Activated B cell treated with CpG ODN at 0.5 μM for 24 hours (primary cell): Measurements from ENCODE around the gene MYDGF. TPM values are rescaled to one million over a fixed set of nuclear protein-coding genes. Genes with fewer than 3 reads are reported as not detected.

ENCODE experiments used
- ATAC-seq: fragments of 200-7000 bp; cut with Tn5 transposase; one replicate; pipeline ENCODE4 v1.10.0; 2021; ENCODE audit warnings: low read depth, mild to moderate bottlenecking, moderate library complexity
- CTCF ChIA-PET: fragments of 350-600 bp; sonication (Branson Sonifier 250); formaldehyde crosslinking; loops from one replicate; lab custom pipeline; 2021; ENCODE audit warnings: antibody characterized with exemption; lab: Charles Lee
- POLR2A ChIA-PET: fragments of 350-600 bp; sonication (Branson Sonifier 250); formaldehyde crosslinking; loops from one replicate; lab custom pipeline; 2021; ENCODE audit warnings: antibody characterized with exemption; lab: Charles Lee
- DNase-seq: peaks from one replicate; pipeline ENCODE4 v3.0.0; 2022
- H3K27ac Mint-ChIP-seq: one replicate; pipeline ENCODE4 v1.8.0; 2020; ENCODE audit warnings: mixed read lengths
- H3K27me3 Mint-ChIP-seq: one replicate; pipeline ENCODE4 v1.8.0; 2021; ENCODE audit warnings: mixed read lengths
- H3K36me3 Mint-ChIP-seq: one replicate; pipeline ENCODE4 v1.8.0; 2021; ENCODE audit warnings: low read depth, mixed read lengths
- H3K4me1 Mint-ChIP-seq: one replicate; pipeline ENCODE4 v1.8.0; 2021; ENCODE audit warnings: mixed read lengths
- H3K4me3 Mint-ChIP-seq: one replicate; pipeline ENCODE4 v1.8.0; 2020; ENCODE audit warnings: mild to moderate bottlenecking, mixed read lengths
- H3K9me3 Mint-ChIP-seq: one replicate; pipeline ENCODE4 v1.8.0; 2020; ENCODE audit warnings: mixed read lengths
- intact Hi-C: fragments of 100-400 bp; cut with micrococcal nuclease; formaldehyde crosslinking; loops from one replicate; pipeline ENCODE4 v1.15.1; 2024
- total RNA-seq: library from RNA; stranded (reverse); gene quantifications from 2 replicates; pipeline ENCODE4 v1.2.3, GENCODE V29; 2022
- TF ChIP-seq, protein P1 (sequence below): fragments of 200-600 bp; IDR thresholded peaks from one replicate; pipeline ENCODE4 v1.8.0; 2022; ENCODE audit warnings: antibody characterized with exemption, mild to moderate bottlenecking

Gene MYDGF
- total RNA-seq, 1 donor from 2014 or later, result 30.9 TPM

DNA sequence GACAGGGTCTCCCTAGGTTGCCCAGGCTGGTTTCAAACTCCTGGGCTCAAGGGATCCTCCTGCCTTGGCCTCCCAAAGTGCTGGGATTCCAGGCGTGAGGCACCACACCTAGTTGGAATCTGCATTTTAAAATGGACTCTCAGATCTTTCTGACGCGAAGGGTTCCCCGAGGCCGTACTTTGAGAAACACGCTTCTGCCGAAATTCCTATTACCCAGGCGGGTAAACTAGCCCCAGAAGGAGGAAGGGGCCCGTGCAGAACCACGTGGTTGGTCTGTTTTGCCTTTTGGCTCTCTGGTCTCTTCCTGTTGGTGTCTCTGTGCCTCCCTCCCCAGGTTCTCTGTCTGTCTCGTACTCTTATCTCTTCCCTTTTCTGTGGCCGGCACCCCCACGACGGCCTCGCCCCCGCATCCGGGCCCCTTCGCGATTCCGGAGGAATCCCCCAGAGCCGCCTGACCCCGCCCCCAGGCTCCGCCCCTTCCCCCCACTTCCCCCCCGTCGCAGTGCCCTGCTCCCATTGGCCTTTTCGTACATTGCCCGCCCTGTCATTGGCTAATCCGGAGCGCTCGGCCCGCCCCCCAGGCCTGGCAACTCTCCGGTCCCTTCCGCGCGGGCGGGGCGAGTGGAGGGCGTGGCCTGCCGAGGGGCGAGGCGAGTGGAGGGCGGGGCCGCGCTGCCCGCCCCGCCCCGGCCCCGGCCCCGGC is 31.2 kb downstream of the MYDGF start, which contains the start of gene TNFAIP8L1:
TNFAIP8L1 (plus strand) TSS at position 689 of the 703 bp plus-strand sequence. CDS start 12,354 bp downstream, outside the sequence.
- ChIA-PET CTCF (interaction anchor here (3.2 kb wide), 1 partner anchor 50 kb away, joined by 12 read pairs; no protein-coding TSS in a partner anchor), POLR2A (no interaction called here)
- H3K4me3 Mint-ChIP-seq, result peak within 1 kb of the TSS; percentile 99
- DNase-seq, result peak; percentile 99
- no peaks in the 10 kb centered on the region for H3K36me3 Mint-ChIP-seq
- no peaks in the 10 kb centered on the region for H3K9me3 Mint-ChIP-seq
- intact Hi-C loops, result loop anchor here (1.0 to 5.0 kb wide), 6 partner anchors 31 to 1692 kb away; partner anchors contain the start of genes CHAF1A, DPP9, FEM1A and HDGFL2
- peaks cover 44% of the 10 kb centered on the region for H3K4me1 Mint-ChIP-seq
- H3K27me3 Mint-ChIP-seq, result no peaks in the 10 kb centered on the region
- peak; percentile 92 for ATAC-seq
- TF ChIP-seq, protein P1, sequence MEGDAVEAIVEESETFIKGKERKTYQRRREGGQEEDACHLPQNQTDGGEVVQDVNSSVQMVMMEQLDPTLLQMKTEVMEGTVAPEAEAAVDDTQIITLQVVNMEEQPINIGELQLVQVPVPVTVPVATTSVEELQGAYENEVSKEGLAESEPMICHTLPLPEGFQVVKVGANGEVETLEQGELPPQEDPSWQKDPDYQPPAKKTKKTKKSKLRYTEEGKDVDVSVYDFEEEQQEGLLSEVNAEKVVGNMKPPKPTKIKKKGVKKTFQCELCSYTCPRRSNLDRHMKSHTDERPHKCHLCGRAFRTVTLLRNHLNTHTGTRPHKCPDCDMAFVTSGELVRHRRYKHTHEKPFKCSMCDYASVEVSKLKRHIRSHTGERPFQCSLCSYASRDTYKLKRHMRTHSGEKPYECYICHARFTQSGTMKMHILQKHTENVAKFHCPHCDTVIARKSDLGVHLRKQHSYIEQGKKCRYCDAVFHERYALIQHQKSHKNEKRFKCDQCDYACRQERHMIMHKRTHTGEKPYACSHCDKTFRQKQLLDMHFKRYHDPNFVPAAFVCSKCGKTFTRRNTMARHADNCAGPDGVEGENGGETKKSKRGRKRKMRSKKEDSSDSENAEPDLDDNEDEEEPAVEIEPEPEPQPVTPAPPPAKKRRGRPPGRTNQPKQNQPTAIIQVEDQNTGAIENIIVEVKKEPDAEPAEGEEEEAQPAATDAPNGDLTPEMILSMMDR, result no peak
- H3K27ac Mint-ChIP-seq, result peak within 1 kb of the TSS; percentile 97

DNA sequence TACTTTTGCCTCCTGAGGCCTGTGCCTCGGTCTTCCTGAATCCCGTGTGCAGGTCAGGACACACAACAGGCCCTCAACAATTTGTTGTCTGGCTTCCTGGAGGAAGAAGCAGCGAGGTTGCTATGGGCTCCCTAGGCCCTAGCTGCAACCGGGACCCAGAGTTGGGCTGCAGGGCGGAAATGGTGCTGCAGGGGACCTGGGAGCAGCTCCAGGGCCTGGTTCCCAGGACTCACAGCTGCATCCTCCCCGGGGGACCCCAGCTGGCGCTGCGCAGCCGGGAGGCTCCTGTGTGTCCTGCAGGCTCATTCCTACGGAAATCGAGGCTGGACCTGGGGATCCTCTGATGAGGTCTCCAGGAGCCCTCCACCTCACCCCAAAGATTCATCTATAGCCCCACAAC is 31.8 kb downstream of the MYDGF start:
- intact Hi-C loops, result loop anchor here (2.0 to 5.0 kb wide), 3 partner anchors 166 to 1691 kb away; partner anchors contain the start of genes CHAF1A, HDGFL2 and SH3GL1
- POLR2A ChIA-PET, result no interaction called here

DNA sequence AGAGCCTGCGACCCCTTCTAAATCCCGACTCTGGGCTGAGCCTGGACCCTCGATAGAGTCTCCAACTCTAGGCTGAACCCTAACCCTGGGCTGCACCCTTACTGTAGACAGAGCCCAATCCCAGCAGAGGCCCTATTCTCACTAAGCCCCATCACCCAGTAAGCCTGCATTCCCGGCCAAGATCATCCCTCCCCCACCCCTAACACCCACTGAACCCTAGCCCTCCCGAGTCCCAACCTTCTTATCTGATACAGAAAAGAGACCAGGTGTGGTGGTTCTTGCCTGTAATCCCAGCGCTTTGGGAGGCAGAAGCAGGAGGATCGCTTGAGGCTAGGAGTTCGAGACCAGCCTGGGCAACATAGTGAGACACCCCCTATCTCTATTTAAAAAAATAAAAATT is 33.4 kb downstream of the MYDGF start:
- TF ChIP-seq, protein P1, result no peak
- no peak for ATAC-seq
- H3K4me3 Mint-ChIP-seq, result no peak overlapping the region
- H3K36me3 Mint-ChIP-seq, result no peaks in the 10 kb centered on the region
- POLR2A ChIA-PET, result no interaction called here
- no peak overlapping the region for H3K27ac Mint-ChIP-seq
- intact Hi-C loops, result loop anchor here (1.0 to 5.0 kb wide), 8 partner anchors 47 to 1689 kb away; partner anchors contain the start of genes CHAF1A and SH3GL1
- CTCF ChIA-PET, result interaction anchor here (0.6 to 3.2 kb wide), 16 partner anchors 9 to 312 kb away, joined by 3 to 28 read pairs (median 6); partner anchors contain the start of gene SEMA6B
- H3K9me3 Mint-ChIP-seq, result no peaks in the 10 kb centered on the region
- H3K4me1 Mint-ChIP-seq, result peaks cover 41% of the 10 kb centered on the region
- H3K27me3 Mint-ChIP-seq, result peaks cover 5% of the 10 kb centered on the region
- DNase-seq, result no peak

More for the DNA sequence above, 31.8 kb downstream of the MYDGF start:
- ATAC-seq, result no peak
- peaks cover under 1% of the 10 kb centered on the region for H3K27me3 Mint-ChIP-seq
- peaks cover 45% of the 10 kb centered on the region for H3K4me1 Mint-ChIP-seq
- no peaks in the 10 kb centered on the region for H3K9me3 Mint-ChIP-seq
- CTCF ChIA-PET, result interaction anchor here (2.9 to 3.2 kb wide), 2 partner anchors 49 to 69 kb away, joined by 12 to 17 read pairs; no protein-coding TSS in a partner anchor
- TF ChIP-seq, protein P1, result no peak
- peak overlapping the region; percentile 97 for H3K27ac Mint-ChIP-seq
- H3K4me3 Mint-ChIP-seq, result no peak overlapping the region
- H3K36me3 Mint-ChIP-seq, result no peaks in the 10 kb centered on the region
- DNase-seq, result no peak

DNA sequence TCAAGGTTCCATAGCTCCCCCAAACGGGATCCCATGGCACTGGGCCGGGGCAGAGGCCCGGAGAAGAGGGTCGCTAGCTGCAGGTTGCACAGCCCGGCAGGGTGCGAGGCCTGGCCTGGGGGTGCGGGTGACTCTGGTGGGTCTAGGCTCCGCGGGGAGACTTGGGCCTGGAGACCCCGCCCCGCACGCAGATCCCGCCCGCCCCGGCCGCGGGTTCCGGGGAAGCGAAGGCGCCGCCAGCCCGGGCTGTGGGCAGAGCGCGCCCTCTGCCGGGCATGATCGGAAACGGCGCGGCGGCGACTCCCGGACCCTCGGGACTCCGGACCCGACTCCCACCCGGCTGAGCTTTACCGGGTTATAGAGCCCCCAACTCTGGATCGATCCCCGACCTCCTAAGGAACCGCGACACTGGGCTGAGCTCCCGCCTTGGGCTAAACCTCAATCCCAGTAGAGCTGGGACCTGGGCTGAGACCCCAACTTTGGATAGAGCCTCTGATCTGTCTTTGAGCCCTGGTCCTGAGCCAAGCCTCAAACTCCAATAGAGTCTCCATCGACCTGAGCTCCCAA is 33.9 kb downstream of the MYDGF start:
- no peaks in the 10 kb centered on the region for H3K9me3 Mint-ChIP-seq
- no peak overlapping the region for H3K27ac Mint-ChIP-seq
- ATAC-seq, result peak; percentile 19
- peaks cover 37% of the 10 kb centered on the region for H3K4me1 Mint-ChIP-seq
- peak; percentile 87 for DNase-seq
- no peaks in the 10 kb centered on the region for H3K36me3 Mint-ChIP-seq
- intact Hi-C loops, result loop anchor here (1.0 to 5.0 kb wide), 8 partner anchors 47 to 1689 kb away; partner anchors contain the start of genes CHAF1A and SH3GL1
- peak overlapping the region; percentile 53 for H3K4me3 Mint-ChIP-seq
- TF ChIP-seq, protein P1, result peak; percentile 33
- H3K27me3 Mint-ChIP-seq, result peaks cover 5% of the 10 kb centered on the region
- CTCF ChIA-PET, result interaction anchor here (0.6 to 3.2 kb wide), 16 partner anchors 8 to 312 kb away, joined by 3 to 28 read pairs (median 6); partner anchors contain the start of genes MYDGF and SEMA6B
- POLR2A ChIA-PET, result interaction anchor here (0.5 to 1.0 kb wide), 2 partner anchors 42 to 1084 kb away, joined by 3 read pairs; partner anchors contain the start of genes CATSPERD and LONP1
